ENCODE data around the gene PLPP7. TPM values are rescaled to one million over a fixed set of nuclear protein-coding genes. Genes with fewer than 3 reads are reported as not detected.

Gene PLPP7
- total and polyA plus RNA-seq, 11 donors, result 56.1 to 293 (median 109) TPM

DNA sequence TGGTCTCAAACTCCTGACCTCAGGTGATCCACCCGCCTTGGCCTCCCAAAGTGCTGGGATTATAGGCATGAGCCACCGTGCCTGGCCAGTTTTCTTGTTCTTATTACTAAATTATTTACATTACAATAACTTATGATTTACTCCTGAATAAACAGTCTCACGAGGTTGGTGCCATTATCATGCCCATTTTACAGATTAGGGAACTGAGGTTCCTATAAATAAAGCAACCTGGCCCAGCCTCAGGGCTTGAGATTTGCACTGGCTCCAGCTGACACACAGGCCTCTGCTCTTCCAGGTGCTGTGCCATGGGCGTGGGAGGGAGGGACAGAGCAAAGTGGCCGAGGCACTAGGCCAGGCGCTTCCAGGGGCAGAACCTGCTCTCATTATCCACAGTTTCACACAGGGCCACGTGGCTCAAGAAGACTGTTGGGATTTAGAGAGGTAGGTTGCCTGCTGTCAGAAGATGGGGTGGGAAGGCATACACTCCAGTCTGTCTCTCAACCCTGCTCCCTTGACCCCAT, 2.3 kb downstream of the PLPP7 start:
- WGBS, 4 donors, result 52 to 76% (median 57%) methylated on average over 7 of the region's 7 CpGs
- Histone ChIP-seq H3K9me3 (no peaks in the 10 kb centered on the region), H3K36me3 (peaks cover 0 to 24% (median 0%) of the 10 kb centered on the region in 9 donors), H3K27me3 (no peaks in the 10 kb centered on the region), H3K4me1 (peaks cover 0 to 88% (median 33%) of the 10 kb centered on the region in 12 donors), H3K27ac (peak overlapping the region in 8 of 12 donors; percentile 15 to 98 (median 89)), H3K4me3 (peak overlapping the region in 10 of 12 donors; percentile 57 to 88 (median 66))
- DNase-seq (no peak), ATAC-seq (no peak)
- intact Hi-C loops (cut with DNase I), result loop anchor here in 2 of 10 donors (5.0 kb wide), 1 partner anchor 40 kb away; no protein-coding TSS in a partner anchor
- TF ChIP-seq CTCF (IDR thresholded peaks at IDR 0.05) (no peak), POLR2A (IDR thresholded peaks at IDR 0.05) (no peak)

DNA sequence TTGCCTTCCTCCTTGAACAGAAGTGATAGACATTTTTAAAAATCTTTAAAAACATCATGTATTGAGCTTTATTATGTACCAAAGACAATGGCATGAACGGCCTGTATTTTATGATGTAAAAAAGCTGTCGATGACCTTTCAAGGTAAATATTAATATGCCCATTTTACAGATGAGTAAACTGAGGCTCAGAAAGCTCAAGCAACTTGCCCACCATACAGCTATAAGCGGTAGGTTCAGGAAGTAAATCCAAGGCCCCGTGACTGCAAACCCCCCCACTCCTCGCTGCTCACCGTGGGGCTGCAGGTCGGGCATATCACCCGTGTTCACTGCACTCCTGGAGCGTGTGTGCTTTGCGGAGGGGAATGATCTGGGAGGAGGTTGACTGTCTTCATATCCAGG, 3.4 kb downstream of the PLPP7 start:
- Histone ChIP-seq H3K27ac (peak overlapping the region in 10 of 12 donors; percentile 11 to 98 (median 75)), H3K4me3 (peak overlapping the region in 4 of 12 donors; percentile 11 to 81 (median 44)), H3K36me3 (peaks cover 0 to 24% (median 0%) of the 10 kb centered on the region in 9 donors), H3K27me3 (no peaks in the 10 kb centered on the region), H3K9me3 (no peaks in the 10 kb centered on the region), H3K4me1 (peaks cover 0 to 87% (median 40%) of the 10 kb centered on the region in 12 donors)
- TF ChIP-seq POLR2A (IDR thresholded peaks at IDR 0.05), result no peak
- no peak for TF ChIP-seq CTCF (IDR thresholded peaks at IDR 0.05)
- ATAC-seq (no peak), DNase-seq (no peak)
- 74 to 89% (median 81%) methylated on average over 10 of the region's 10 CpGs for WGBS, 4 donors
- intact Hi-C loops (cut with DNase I), result loop anchor here in 2 of 10 donors (5.0 kb wide), 1 partner anchor 39 kb away; no protein-coding TSS in a partner anchor

GRCh38 chr9:131296460-131296859, 6.9 kb downstream of the PLPP7 start:
- 50 to 67% (median 59%) methylated on average over 8 to 9 of the region's 9 CpGs for WGBS, 4 donors
- Histone ChIP-seq H3K4me1 (peaks cover 0 to 94% (median 47%) of the 10 kb centered on the region in 12 donors), H3K9me3 (no peaks in the 10 kb centered on the region), H3K36me3 (peaks cover 0 to 24% (median 0%) of the 10 kb centered on the region in 9 donors), H3K27me3 (no peaks in the 10 kb centered on the region), H3K4me3 (no peak overlapping the region), H3K27ac (peak overlapping the region; percentile 71 to 98 (median 90))
- no peak for TF ChIP-seq CTCF (IDR thresholded peaks at IDR 0.05)
- no peak for TF ChIP-seq POLR2A (IDR thresholded peaks at IDR 0.05)
- DNase-seq, result peak in 1 of 5 donors; percentile 26
- intact Hi-C loops (cut with DNase I), result loop anchor here in 3 of 10 donors (5.0 kb wide), 1 partner anchor 36 kb away; no protein-coding TSS in a partner anchor
- ATAC-seq, result no peak

GRCh38 chr9:131296906-131297500, 7.5 kb downstream of the PLPP7 start:
- Histone ChIP-seq H3K4me1 (peaks cover 0 to 91% (median 44%) of the 10 kb centered on the region in 12 donors), H3K27me3 (no peaks in the 10 kb centered on the region), H3K4me3 (no peak overlapping the region), H3K9me3 (no peaks in the 10 kb centered on the region), H3K36me3 (peaks cover 0 to 23% (median 0%) of the 10 kb centered on the region in 9 donors), H3K27ac (peak overlapping the region; percentile 71 to 98 (median 90))
- WGBS, 4 donors, result 68 to 83% (median 74%) methylated on average over 6 to 8 of the region's 8 CpGs
- ATAC-seq, result no peak
- TF ChIP-seq POLR2A (IDR thresholded peaks at IDR 0.05) (no peak), CTCF (IDR thresholded peaks at IDR 0.05) (no peak)
- DNase-seq, result peak in 1 of 5 donors; percentile 22
- intact Hi-C loops (cut with DNase I), result loop anchor here in 3 of 10 donors (5.0 kb wide), 1 partner anchor 35 kb away; no protein-coding TSS in a partner anchor

Measured in heart left ventricle (tissue), 16 donors.